ENCODE data around the gene SDK1.

- no peak for TF ChIP-seq CTCF (IDR thresholded peaks at IDR 0.05; ENCODE audit: low read depth, low read length)
- no peak for TF ChIP-seq POLR2A (IDR thresholded peaks at IDR 0.05; ENCODE audit: extremely low read depth, insufficient read length)
- TF ChIP-seq MAX (IDR thresholded peaks at IDR 0.05; ENCODE audit: low read depth, low read length), result no peak
- no peak for TF ChIP-seq MYC (IDR thresholded peaks at IDR 0.05; ENCODE audit: low read depth, low read length)
Measured at GRCh38 chr7:3466261-3466660, 165.2 kb downstream of the SDK1 start.

All from NB4 (cell line).